Caco-2 (cell line): Measurements from ENCODE around the gene ATOH8. TPM values are rescaled to one million over a fixed set of nuclear protein-coding genes. Genes with fewer than 3 reads are reported as not detected.
"Not testable (repeated sequence)": the region's sequence is repeated elsewhere in the genome, so short reads cannot be mapped to it uniquely, and the experiment has no call there.

Source experiments
- BruUV-seq: library from RNA; stranded (reverse); fragments of 400-500 nt; replicated peaks from 2 replicates; lab custom pipeline; 2021; lab: Mats Ljungman, UMichigan
- CTCF ChIA-PET: fragments of 300-600 bp; sonication (Branson Sonifier 250); formaldehyde crosslinking; loops from one replicate; lab custom pipeline; 2022; ENCODE audit warnings: antibody characterized with exemption; lab: Charles Lee
- POLR2A ChIA-PET: fragments of 300-600 bp; sonication (Branson Sonifier 250); formaldehyde crosslinking; loops from one replicate; lab custom pipeline; 2022; ENCODE audit warnings: antibody characterized with exemption; lab: Charles Lee
- DNase-seq, 2 experiments: peaks; one replicate each; pipeline versions ENCODE4 v3.0.0 to v3.0.0-alpha.2; 2020 to 2022
- H3K27me3 ChIP-seq: replicated peaks from 2 replicates; pipeline ENCODE4 v1.6.0; 2011; ENCODE audit warnings: low read length; ENCODE audit not compliant: control insufficient read depth, insufficient read depth
- H3K36me3 ChIP-seq: 2 replicates; pipeline ENCODE4 v1.5.1; 2011; ENCODE audit warnings: low read length; ENCODE audit not compliant: control insufficient read depth, insufficient read depth
- H3K4me1 ChIP-seq: fragments of 250-450 bp; sonication (Bioruptor Pico); 2 replicates; pipeline ENCODE4 v1.5.1; 2020; ENCODE audit warnings: mild to moderate bottlenecking
- H3K4me3 ChIP-seq: 2 replicates; pipeline ENCODE4 v1.5.1; 2011; ENCODE audit warnings: low read depth, mild to moderate bottlenecking, control low read depth, low read length
- H3K9me3 ChIP-seq: fragments of 250-450 bp; sonication (Bioruptor Pico); 2 replicates; pipeline ENCODE4 v1.5.1; 2020; ENCODE audit warnings: mild to moderate bottlenecking, moderate library complexity
- H3K27ac Mint-ChIP-seq: one replicate; pipeline ENCODE4 v1.8.0; 2022; ENCODE audit warnings: mixed read lengths; ENCODE audit not compliant: unreplicated experiment
- H3K27me3 Mint-ChIP-seq: one replicate; pipeline ENCODE4 v1.8.0; 2022; ENCODE audit warnings: mixed read lengths; ENCODE audit not compliant: insufficient read depth, unreplicated experiment
- H3K36me3 Mint-ChIP-seq: one replicate; pipeline ENCODE4 v1.8.0; 2022; ENCODE audit warnings: mild to moderate bottlenecking, mixed read lengths; ENCODE audit not compliant: insufficient read depth, unreplicated experiment
- H3K4me1 Mint-ChIP-seq: one replicate; pipeline ENCODE4 v1.8.0; 2022; ENCODE audit warnings: low read depth, mixed read lengths; ENCODE audit not compliant: unreplicated experiment
- H3K4me3 Mint-ChIP-seq: one replicate; pipeline ENCODE4 v1.8.0; 2022; ENCODE audit warnings: mild to moderate bottlenecking, moderate library complexity, mixed read lengths; ENCODE audit not compliant: unreplicated experiment
- H3K9me3 Mint-ChIP-seq: one replicate; pipeline ENCODE4 v1.8.0; 2022; ENCODE audit warnings: mixed read lengths; ENCODE audit not compliant: unreplicated experiment
- CTCF ChIP-seq, 2 experiments: fragments of 200-600 bp in 1 of 2; IDR thresholded peaks; 1 replicate in 1 of 2; 2 replicates in 1 of 2; pipeline versions ENCODE4 v1.5.1 to v1.8.0; 2011 to 2022; ENCODE audit warnings: antibody characterized with exemption in 1 of 2, control low read depth in 1 of 2, inconsistent platforms in 1 of 2, low read depth in 1 of 2, low read length in 1 of 2, mild to moderate bottlenecking in 1 of 2, moderate library complexity in 1 of 2; ENCODE audit not compliant: insufficient read depth in 1 of 2, severe bottlenecking in 1 of 2, unreplicated experiment in 1 of 2
- intact Hi-C: fragments of 100-400 bp; cut with micrococcal nuclease; formaldehyde crosslinking; loops from one replicate; pipeline ENCODE4 v1.10.0; 2022; ENCODE audit not compliant: unreplicated experiment
- total RNA-seq: library from RNA; stranded (reverse); gene quantifications from 2 replicates; pipeline ENCODE4 v1.2.3, GENCODE V29; 2022

Gene ATOH8
- total RNA-seq, 1 experiment from 2014 or later = not detected

GRCh38 chr2:85828725-85829124, 74.9 kb downstream of the ATOH8 start:
- intact Hi-C loops = loop anchor here (5.0 kb wide), 2 partner anchors 194 to 329 kb away; no protein-coding TSS in a partner anchor
- no peaks in the 10 kb centered on the region for H3K36me3 ChIP-seq

GRCh38 chr2:85829394-85829793, 75.6 kb downstream of the ATOH8 start:
- H3K27me3 Mint-ChIP-seq, CTCF ChIA-PET, H3K27ac Mint-ChIP-seq, H3K9me3 Mint-ChIP-seq, POLR2A ChIA-PET, H3K9me3 ChIP-seq, BruUV-seq, H3K4me3 ChIP-seq, DNase-seq, H3K27me3 ChIP-seq, H3K4me1 Mint-ChIP-seq, H3K4me3 Mint-ChIP-seq, H3K36me3 Mint-ChIP-seq, H3K4me1 ChIP-seq, H3K36me3 ChIP-seq: not testable (repeated sequence)
- intact Hi-C loops = loop anchor here (5.0 kb wide), 2 partner anchors 193 to 328 kb away; no protein-coding TSS in a partner anchor

More at GRCh38 chr2:85828725-85829124, 74.9 kb downstream of the ATOH8 start:
- peaks cover 4% of the 10 kb centered on the region for H3K27me3 Mint-ChIP-seq
- no peaks in the 10 kb centered on the region for H3K36me3 Mint-ChIP-seq
- Histone ChIP-seq H3K4me3 (no peak overlapping the region), H3K4me1 (no peaks in the 10 kb centered on the region), H3K9me3 (no peaks in the 10 kb centered on the region), H3K27me3 (no peaks in the 10 kb centered on the region)
- H3K4me3 Mint-ChIP-seq = no peak overlapping the region
- no peak for TF ChIP-seq CTCF (IDR thresholded peaks at IDR 0.05; ENCODE audit: insufficient read depth in 1 of 2, low read depth in 1 of 2, low read length in 1 of 2, severe bottlenecking in 1 of 2, unreplicated experiment in 1 of 2)
- no peaks in the 10 kb centered on the region for H3K9me3 Mint-ChIP-seq
- peaks cover 5% of the 10 kb centered on the region for H3K4me1 Mint-ChIP-seq
- no peak overlapping the region for H3K27ac Mint-ChIP-seq
- CTCF ChIA-PET = no interaction called here
- peak in 1 of 2 experiments; percentile 12 for DNase-seq
- no TSS peak for BruUV-seq
- POLR2A ChIA-PET = no interaction called here

GRCh38 chr2:85830645-85831044, 76.9 kb downstream of the ATOH8 start:
- ChIA-PET POLR2A (no interaction called here), CTCF (interaction anchor here (1.4 kb wide), 1 partner anchor 59 kb away, joined by 4 read pairs; no protein-coding TSS in a partner anchor)
- DNase-seq = no peak
- no TSS peak for BruUV-seq
- H3K27ac Mint-ChIP-seq = no peak overlapping the region
- Histone ChIP-seq H3K4me3 (no peak overlapping the region), H3K36me3 (no peaks in the 10 kb centered on the region), H3K4me1 (no peaks in the 10 kb centered on the region), H3K9me3 (peaks cover 8% of the 10 kb centered on the region; the same call in 1 of the 2 replicates), H3K27me3 (no peaks in the 10 kb centered on the region)
- no peak for TF ChIP-seq CTCF (IDR thresholded peaks at IDR 0.05; ENCODE audit: insufficient read depth in 1 of 2, low read depth in 1 of 2, low read length in 1 of 2, severe bottlenecking in 1 of 2, unreplicated experiment in 1 of 2)
- intact Hi-C loops = no loop called here
- H3K36me3 Mint-ChIP-seq = no peaks in the 10 kb centered on the region
- peaks cover 7% of the 10 kb centered on the region for H3K9me3 Mint-ChIP-seq
- peaks cover 5% of the 10 kb centered on the region for H3K4me1 Mint-ChIP-seq
- H3K27me3 Mint-ChIP-seq = peaks cover 12% of the 10 kb centered on the region
- H3K4me3 Mint-ChIP-seq = no peak overlapping the region
